Upper lobe of left lung (tissue), 6 donors: Measurements from ENCODE around the gene CLPTM1L. TPM values are rescaled to one million over a fixed set of nuclear protein-coding genes. Genes with fewer than 3 reads are reported as not detected.
"Not testable (repeated sequence)": the region's sequence is repeated elsewhere in the genome, so short reads cannot be mapped to it uniquely, and the experiment has no call there.

Experiments
- ATAC-seq, 2 donors: fragments of 200-7000 bp; cut with Tn5 transposase; one replicate each; pipeline ENCODE4 v1.9.1; 2022; ENCODE audit warnings: mild to moderate bottlenecking in 2 of 2, moderate library complexity in 2 of 2; ENCODE audit not compliant: low FRiP score in 2 of 2
- DNase-seq, 2 donors: peaks; one replicate each; pipeline ENCODE4 v3.0.0-alpha.2; 2019 to 2020
- H3K27ac ChIP-seq, 4 donors: fragments of 200-600 bp; sonication (generic); one replicate each; pipeline ENCODE4 v1.5.1; 2016 to 2019
- H3K27me3 ChIP-seq, 4 donors: fragments of 200-600 bp; sonication (generic); one replicate each; pipeline ENCODE4 v1.5.1; 2017 to 2019
- H3K36me3 ChIP-seq, 4 donors: fragments of 200-600 bp; sonication (generic); one replicate each; pipeline ENCODE4 v1.5.1; 2016 to 2019
- H3K4me1 ChIP-seq, 4 donors: fragments of 200-600 bp; sonication (generic); one replicate each; pipeline ENCODE4 v1.5.1; 2018 to 2019
- H3K4me3 ChIP-seq, 4 donors: fragments of 200-600 bp; sonication (generic); one replicate each; pipeline ENCODE4 v1.5.1; 2017 to 2019; ENCODE audit warnings: mild to moderate bottlenecking in 2 of 4, moderate library complexity in 1 of 4
- H3K9me3 ChIP-seq, 4 donors: fragments of 200-600 bp; sonication (generic); one replicate each; pipeline ENCODE4 v1.5.1; 2018 to 2019
- CTCF ChIP-seq, 6 experiments: fragments of 450-650 bp in 4 of 6; fragments of 200-600 bp in 2 of 6; sonication (generic) in 2 of 6; IDR thresholded peaks; one replicate each; pipeline ENCODE4 v1.5.1; 2016 to 2019; ENCODE audit warnings: antibody characterized with exemption in 6 of 6
- EP300 ChIP-seq, 4 donors: sonication (generic); formaldehyde crosslinking; IDR thresholded peaks; one replicate each; pipeline ENCODE4 v1.5.1; 2017; ENCODE audit warnings: antibody characterized with exemption in 4 of 4, control low read depth in 2 of 4
- POLR2A ChIP-seq, 4 donors: fragments of 450-650 bp; IDR thresholded peaks; one replicate each; pipeline ENCODE4 v1.5.1; 2016 to 2017; ENCODE audit warnings: antibody characterized with exemption in 4 of 4, mild to moderate bottlenecking in 2 of 4
- POLR2AphosphoS5 ChIP-seq, 2 donors: sonication (generic); formaldehyde crosslinking; IDR thresholded peaks; one replicate each; pipeline ENCODE4 v1.5.1; 2017; ENCODE audit warnings: antibody characterized with exemption in 2 of 2
- WGBS, 2 donors: methylation state at CpG; one replicate each; pipeline ENCODE4 v1.1.5; 2017 to 2018; 5-methylcytosine and 5-hydroxymethylcytosine counted together
- total RNA-seq, 6 donors: library from RNA; depleted of rRNA in 4 of 6; stranded (reverse); fragments of >200 nt in 4 of 6; gene quantifications; one replicate each; pipeline versions ENCODE4 v1.1.0 to v1.2.1, GENCODE V29; 2016 to 2021
- donor health status: DM: no; HTN: no; CAD: no; lungs with moderate emphysema.
- donor health status: DM: no; HTN: yes; CAD: no; lungs with severe emphysema.

Gene CLPTM1L
- total RNA-seq, 6 donors from 2014 or later, result 135 to 311 (median 204) TPM

- 82 to 86% methylated on average over 29 of the region's 29 CpGs for WGBS, 2 donors
- H3K27me3 ChIP-seq, result no peaks in the 10 kb centered on the region
Observed at GRCh38 chr5:1362242-1363015, 17.5 kb upstream of the CLPTM1L start.

GRCh38 chr5:1360861-1361260 is 16.0 kb upstream of the CLPTM1L start:
- Histone ChIP-seq H3K27ac (no peak overlapping the region), H3K27me3 (no peaks in the 10 kb centered on the region), H3K4me1 (no peaks in the 10 kb centered on the region), H3K4me3 (no peak overlapping the region), H3K36me3 (no peaks in the 10 kb centered on the region), H3K9me3 (no peaks in the 10 kb centered on the region)
- WGBS, 2 donors, result 74 to 85% methylated on average over 3 to 4 of the region's 4 CpGs
- no peak for TF ChIP-seq POLR2A (IDR thresholded peaks at IDR 0.05)
- TF ChIP-seq POLR2AphosphoS5 (IDR thresholded peaks at IDR 0.05), result no peak
- no peak for TF ChIP-seq CTCF (IDR thresholded peaks at IDR 0.05)
- ATAC-seq, result no peak
- DNase-seq, result no peak

More at GRCh38 chr5:1362242-1363015, 17.5 kb upstream of the CLPTM1L start:
- TF ChIP-seq EP300 (IDR thresholded peaks at IDR 0.05) (no peak), POLR2A (IDR thresholded peaks at IDR 0.05) (no peak), POLR2AphosphoS5 (IDR thresholded peaks at IDR 0.05) (no peak)
- DNase-seq, result no peak
- H3K4me1 ChIP-seq, result no peaks in the 10 kb centered on the region
- H3K4me3 ChIP-seq, result no peak overlapping the region
- no peaks in the 10 kb centered on the region for H3K9me3 ChIP-seq
- ATAC-seq, result no peak
- H3K36me3 ChIP-seq, result no peaks in the 10 kb centered on the region
- H3K27ac ChIP-seq, result no peak overlapping the region

GRCh38 chr5:1360367-1360766 is 15.5 kb upstream of the CLPTM1L start:
- not testable (repeated sequence) for ATAC-seq, H3K4me1 ChIP-seq, H3K27ac ChIP-seq, H3K27me3 ChIP-seq, DNase-seq, H3K9me3 ChIP-seq, H3K36me3 ChIP-seq, H3K4me3 ChIP-seq
- WGBS, 2 donors, result 75 to 86% methylated on average over 7 of the region's 7 CpGs

- Histone ChIP-seq H3K9me3 (no peaks in the 10 kb centered on the region), H3K4me3 (no peak overlapping the region), H3K27ac (no peak overlapping the region), H3K36me3 (no peaks in the 10 kb centered on the region), H3K27me3 (no peaks in the 10 kb centered on the region), H3K4me1 (no peaks in the 10 kb centered on the region)
- ATAC-seq, result no peak
- DNase-seq, result no peak
- no peak for TF ChIP-seq POLR2A (IDR thresholded peaks at IDR 0.05)
- TF ChIP-seq EP300 (IDR thresholded peaks at IDR 0.05), result no peak
- TF ChIP-seq CTCF (IDR thresholded peaks at IDR 0.05), result no peak
- WGBS, 2 donors, result 90 to 91% methylated on average over 11 of the region's 11 CpGs
Observed at GRCh38 chr5:1359713-1360112, 14.8 kb upstream of the CLPTM1L start.

GRCh38 chr5:1359031-1359645 is 14.2 kb upstream of the CLPTM1L start:
- H3K4me3 ChIP-seq, result no peak overlapping the region
- no peaks in the 10 kb centered on the region for H3K9me3 ChIP-seq
- H3K4me1 ChIP-seq, result no peaks in the 10 kb centered on the region
- H3K36me3 ChIP-seq, result no peaks in the 10 kb centered on the region
- no peak overlapping the region for H3K27ac ChIP-seq
- no peak for TF ChIP-seq CTCF (IDR thresholded peaks at IDR 0.05)
- TF ChIP-seq EP300 (IDR thresholded peaks at IDR 0.05), result no peak
- no peak for TF ChIP-seq POLR2A (IDR thresholded peaks at IDR 0.05)
- no peak for TF ChIP-seq POLR2AphosphoS5 (IDR thresholded peaks at IDR 0.05)
- DNase-seq, result no peak
- no peaks in the 10 kb centered on the region for H3K27me3 ChIP-seq
- WGBS, 2 donors, result 80 to 84% methylated on average over 20 to 31 of the region's 31 CpGs
- peak in 1 of 2 donors; percentile 23 for ATAC-seq

GRCh38 chr5:1358726-1359025 is 13.8 kb upstream of the CLPTM1L start:
- no peaks in the 10 kb centered on the region for H3K27me3 ChIP-seq
- peak in 1 of 2 donors; percentile 19 for ATAC-seq
- H3K36me3 ChIP-seq, result no peaks in the 10 kb centered on the region
- H3K4me1 ChIP-seq, result no peaks in the 10 kb centered on the region
- 68 to 70% methylated on average over 6 to 10 of the region's 10 CpGs for WGBS, 2 donors
- no peak overlapping the region for H3K4me3 ChIP-seq
- TF ChIP-seq POLR2A (IDR thresholded peaks at IDR 0.05), result no peak
- no peak for TF ChIP-seq CTCF (IDR thresholded peaks at IDR 0.05)
- TF ChIP-seq POLR2AphosphoS5 (IDR thresholded peaks at IDR 0.05), result no peak
- no peak for TF ChIP-seq EP300 (IDR thresholded peaks at IDR 0.05)
- no peak for DNase-seq
- H3K9me3 ChIP-seq, result no peaks in the 10 kb centered on the region
- H3K27ac ChIP-seq, result no peak overlapping the region
